Stimulated activated CD4-positive, alpha-beta T cell treated with anti-CD3 and anti-CD28 coated beads, TNF-alpha, amount 100 ng/mL, for 1 hour (primary cell): ENCODE data around the gene KCND1.

Source experiments
- DNase-seq, 3 donors: peaks; one replicate each; pipeline ENCODE4 v3.0.0-alpha.2; 2020; ENCODE audit warnings: low read depth in 3 of 3, low spot score in 1 of 3

The KCND1 gene

DNA sequence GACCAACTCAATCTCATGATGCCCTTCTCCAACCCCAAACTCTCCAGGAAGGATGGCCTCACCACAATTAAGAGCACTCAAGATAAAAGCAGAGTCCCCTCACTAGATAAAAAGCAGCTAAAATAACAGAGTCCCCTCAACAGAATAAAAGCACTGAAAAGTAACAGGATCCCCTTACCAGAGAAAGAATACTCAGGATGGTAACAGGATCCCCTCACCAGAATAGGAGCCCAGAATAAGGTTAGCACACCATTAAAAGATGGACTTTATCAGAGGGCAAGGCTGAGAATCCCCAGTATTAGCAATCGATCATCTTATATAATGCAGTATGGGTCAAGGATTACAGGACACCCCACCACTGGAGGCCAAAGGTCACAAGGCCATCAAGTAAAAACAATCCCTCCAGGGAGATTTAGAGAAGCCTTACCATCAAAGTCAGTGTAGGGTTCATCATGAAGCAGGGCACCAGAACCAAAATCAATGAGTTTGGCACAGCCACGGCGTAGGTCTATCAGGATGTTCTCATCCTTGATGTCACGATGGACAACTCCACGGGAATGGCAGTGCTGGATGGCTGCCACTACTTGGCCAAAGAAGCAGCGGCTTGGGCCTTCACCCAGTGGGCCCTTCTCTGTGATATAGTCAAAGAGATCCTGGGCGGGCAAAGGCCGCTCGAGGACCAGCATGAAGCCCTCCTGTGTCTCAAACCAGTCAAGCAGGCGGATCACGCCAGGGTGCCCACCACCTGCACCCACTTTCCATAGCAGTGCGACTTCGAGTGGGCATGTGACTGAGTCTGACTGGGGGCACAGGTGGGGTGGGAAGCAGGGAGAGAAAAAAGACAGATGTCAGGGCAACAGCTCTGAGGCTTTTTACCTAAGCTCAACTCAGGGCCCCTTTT is 56.8 kb downstream of the KCND1 start:
- DNase-seq, result no peak

DNA sequence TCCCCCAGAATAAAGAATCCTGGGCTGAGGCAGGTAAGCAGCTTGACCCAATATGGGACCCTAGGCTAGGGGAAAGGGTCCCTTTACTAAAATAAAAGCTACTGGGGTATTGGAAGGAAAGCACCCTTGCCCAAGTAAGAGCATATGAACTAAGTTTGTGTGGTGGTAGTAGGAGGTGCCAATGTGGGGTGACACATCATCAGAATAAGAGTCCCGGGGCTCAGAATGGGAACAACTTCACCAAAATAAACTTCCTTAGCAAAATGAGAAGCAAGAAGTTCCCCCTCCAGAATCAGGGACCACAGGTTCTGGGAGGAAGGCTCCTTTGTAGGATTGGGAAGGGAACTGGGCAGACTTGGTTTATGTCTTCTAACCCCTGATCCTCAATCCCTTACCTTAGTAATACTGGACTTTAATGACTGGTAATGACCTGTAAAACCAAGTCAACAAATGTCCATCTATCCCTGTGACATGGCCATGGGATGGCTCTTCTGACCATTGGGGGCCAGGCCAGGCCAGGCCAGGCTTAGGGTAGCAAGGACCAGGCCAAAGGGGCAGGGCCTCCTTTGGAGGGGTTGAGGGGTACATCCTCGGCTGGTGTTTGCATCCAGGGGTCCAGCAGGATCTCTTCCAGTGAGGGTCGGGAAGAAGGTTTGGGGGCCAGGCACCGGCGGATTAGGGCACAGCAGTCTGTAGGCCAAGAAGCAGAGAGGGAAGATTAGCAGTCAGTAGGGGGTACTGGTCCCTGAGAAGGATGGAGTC is 57.9 kb downstream of the KCND1 start:
- DNase-seq, result no peak

DNA sequence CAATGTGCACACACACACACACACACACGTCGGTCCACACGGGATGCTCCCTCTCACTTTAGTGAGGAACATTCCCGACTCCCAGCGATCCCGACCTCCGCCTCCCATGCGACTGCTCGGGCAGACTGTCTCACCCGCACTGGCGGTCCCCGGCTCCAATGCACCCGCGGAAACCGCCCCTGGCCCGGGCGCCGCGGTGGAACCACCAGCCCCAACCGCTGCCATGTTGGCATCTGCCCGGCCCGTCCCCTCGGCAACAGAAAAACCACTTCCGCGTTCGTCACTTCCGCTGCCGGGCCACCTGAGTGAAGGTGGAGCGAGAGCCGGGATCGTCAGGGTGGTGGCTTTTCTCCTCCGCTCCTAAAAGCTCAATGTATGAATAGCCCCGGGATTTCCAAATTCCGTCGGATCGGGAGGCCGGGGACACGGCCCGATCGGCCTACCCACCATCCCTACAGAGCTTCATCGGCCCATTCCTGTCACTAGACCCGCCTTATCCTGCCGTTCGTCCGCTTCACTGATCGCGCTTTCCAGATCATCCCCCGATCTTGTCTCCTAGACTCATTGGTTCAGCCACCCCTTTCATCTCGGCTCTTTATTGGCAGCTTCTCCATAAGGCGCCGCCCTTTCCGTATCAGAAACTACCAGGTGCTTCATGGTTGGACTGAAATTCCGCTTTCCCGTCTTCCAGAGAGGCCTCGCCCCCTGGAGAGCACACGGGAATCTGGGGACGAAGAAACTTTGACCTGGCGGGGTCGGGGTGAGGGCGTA is 60.0 kb downstream of the KCND1 start, which contains the start of gene SLC35A2:
TSS of gene SLC35A2 (minus strand) at position 235 of the 771 bp plus-strand sequence. CDS start at position 225, 10 bp downstream.
- peak; percentile 59 to 84 (median 74) for DNase-seq
